Thoracic aorta (tissue), 2 donors: ENCODE results near the gene CKB. TPM values are rescaled to one million over a fixed set of nuclear protein-coding genes. Genes with fewer than 3 reads are reported as not detected.

Source experiments
- ATAC-seq: fragments of 150-250 bp; one replicate; pipeline ENCODE4 v1.8.0; 2017; ENCODE audit warnings: low read depth; ENCODE audit not compliant: insufficient number of reproducible peaks, low FRiP score
- DNase-seq: peaks from one replicate; pipeline ENCODE4 v3.0.0-alpha.2; 2020; ENCODE audit warnings: low spot score
- H3K27ac ChIP-seq, 2 donors: fragments of 200-600 bp; sonication (generic); 1 replicate in 1 of 2; 2 replicates in 1 of 2; pipeline ENCODE4 v1.5.1; 2016; ENCODE audit warnings: mild to moderate bottlenecking in 2 of 2, moderate library complexity in 2 of 2
- H3K27me3 ChIP-seq: fragments of 200-600 bp; sonication (generic); replicated peaks from 2 replicates; pipeline ENCODE4 v1.6.0; 2016; ENCODE audit warnings: mild to moderate bottlenecking; ENCODE audit not compliant: insufficient read depth
- H3K36me3 ChIP-seq: fragments of 200-600 bp; sonication (generic); one replicate; pipeline ENCODE4 v1.5.1; 2016
- H3K4me1 ChIP-seq, 2 donors: fragments of 200-600 bp; sonication (generic); 1 replicate in 1 of 2; 2 replicates in 1 of 2; pipeline versions ENCODE4 v1.5.1 to v1.6.0; 2016; ENCODE audit warnings: low read depth in 2 of 2, mild to moderate bottlenecking in 1 of 2; ENCODE audit not compliant: control insufficient read depth in 1 of 2
- H3K4me3 ChIP-seq: fragments of 200-600 bp; sonication (generic); 2 replicates; pipeline ENCODE4 v1.5.1; 2016; ENCODE audit warnings: mild to moderate bottlenecking
- H3K9me3 ChIP-seq: fragments of 200-600 bp; sonication (generic); 2 replicates; pipeline ENCODE4 v1.5.1; 2016
- total RNA-seq, 2 donors: library from RNA; depleted of rRNA; stranded (reverse); fragments of >200 nt; gene quantifications; one replicate each; pipeline versions ENCODE4 v1.1.0 to v1.2.3, GENCODE V29; 2016
- TF ChIP-seq, protein P1 (sequence below): fragments of 200-600 bp; sonication (generic); IDR thresholded peaks from one replicate; pipeline ENCODE4 v1.5.1; 2019; ENCODE audit warnings: antibody characterized with exemption

The CKB gene
- total RNA-seq, 2 donors from 2014 or later = 109 to 159 TPM

GRCh38 chr14:103499709-103500108, 22.9 kb downstream of the CKB start:
- ATAC-seq (no peak), DNase-seq (no peak)
- peaks cover 30% of the 10 kb centered on the region for H3K36me3 ChIP-seq
- H3K27ac ChIP-seq = no peak overlapping the region
- no peaks in the 10 kb centered on the region for H3K9me3 ChIP-seq
- no peak overlapping the region for H3K4me3 ChIP-seq
- peaks cover 0 to 19% of the 10 kb centered on the region in 2 donors for H3K4me1 ChIP-seq
- no peaks in the 10 kb centered on the region for H3K27me3 ChIP-seq
- TF ChIP-seq, protein P1, sequence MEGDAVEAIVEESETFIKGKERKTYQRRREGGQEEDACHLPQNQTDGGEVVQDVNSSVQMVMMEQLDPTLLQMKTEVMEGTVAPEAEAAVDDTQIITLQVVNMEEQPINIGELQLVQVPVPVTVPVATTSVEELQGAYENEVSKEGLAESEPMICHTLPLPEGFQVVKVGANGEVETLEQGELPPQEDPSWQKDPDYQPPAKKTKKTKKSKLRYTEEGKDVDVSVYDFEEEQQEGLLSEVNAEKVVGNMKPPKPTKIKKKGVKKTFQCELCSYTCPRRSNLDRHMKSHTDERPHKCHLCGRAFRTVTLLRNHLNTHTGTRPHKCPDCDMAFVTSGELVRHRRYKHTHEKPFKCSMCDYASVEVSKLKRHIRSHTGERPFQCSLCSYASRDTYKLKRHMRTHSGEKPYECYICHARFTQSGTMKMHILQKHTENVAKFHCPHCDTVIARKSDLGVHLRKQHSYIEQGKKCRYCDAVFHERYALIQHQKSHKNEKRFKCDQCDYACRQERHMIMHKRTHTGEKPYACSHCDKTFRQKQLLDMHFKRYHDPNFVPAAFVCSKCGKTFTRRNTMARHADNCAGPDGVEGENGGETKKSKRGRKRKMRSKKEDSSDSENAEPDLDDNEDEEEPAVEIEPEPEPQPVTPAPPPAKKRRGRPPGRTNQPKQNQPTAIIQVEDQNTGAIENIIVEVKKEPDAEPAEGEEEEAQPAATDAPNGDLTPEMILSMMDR = no peak

DNA sequence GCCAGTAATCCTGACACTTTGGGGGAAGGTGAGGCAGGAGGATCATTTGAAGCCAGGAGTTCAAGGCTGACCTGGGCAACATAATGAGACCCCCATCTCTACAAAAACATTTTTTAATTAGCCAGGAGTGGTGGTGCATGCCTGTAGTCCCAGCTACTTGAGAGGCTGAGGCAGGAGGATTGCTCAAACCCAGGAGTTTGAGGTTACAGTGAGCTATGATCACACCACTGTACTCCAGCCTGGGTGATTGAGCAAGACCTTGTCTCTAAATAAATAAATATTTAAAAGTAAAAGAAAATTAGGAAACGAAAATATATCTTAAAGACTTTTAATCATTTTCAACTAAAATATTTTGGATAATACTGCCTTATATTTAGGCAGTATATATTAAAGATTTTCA, 25.9 kb downstream of the CKB start:
- DNase-seq = no peak
- no peaks in the 10 kb centered on the region for H3K27me3 ChIP-seq
- H3K27ac ChIP-seq = no peak overlapping the region
- ATAC-seq = no peak
- TF ChIP-seq, protein P1 = no peak
- peaks cover 4 to 33% of the 10 kb centered on the region in 2 donors for H3K4me1 ChIP-seq
- peaks cover 16% of the 10 kb centered on the region for H3K36me3 ChIP-seq
- no peak overlapping the region for H3K4me3 ChIP-seq
- no peaks in the 10 kb centered on the region for H3K9me3 ChIP-seq

GRCh38 chr14:103495854-103496253, 26.8 kb downstream of the CKB start:
- no peaks in the 10 kb centered on the region for H3K9me3 ChIP-seq
- peaks cover 10% of the 10 kb centered on the region for H3K36me3 ChIP-seq
- TF ChIP-seq, protein P1 = no peak
- no peak overlapping the region for H3K27ac ChIP-seq
- H3K4me1 ChIP-seq = peaks cover 4 to 33% of the 10 kb centered on the region in 2 donors
- no peak overlapping the region for H3K4me3 ChIP-seq
- ATAC-seq = no peak
- no peak for DNase-seq
- H3K27me3 ChIP-seq = no peaks in the 10 kb centered on the region

- Histone ChIP-seq H3K36me3 (peaks cover 12% of the 10 kb centered on the region), H3K27ac (peak overlapping the region; percentile 78 to 79), H3K27me3 (no peaks in the 10 kb centered on the region), H3K4me1 (peaks cover 4 to 25% of the 10 kb centered on the region in 2 donors), H3K4me3 (no peak overlapping the region), H3K9me3 (no peaks in the 10 kb centered on the region)
- no peak for ATAC-seq
- DNase-seq = no peak
- TF ChIP-seq, protein P1 = no peak
These were observed 30.3 kb downstream of the CKB start for GRCh38 chr14:103492156-103492925.

DNA sequence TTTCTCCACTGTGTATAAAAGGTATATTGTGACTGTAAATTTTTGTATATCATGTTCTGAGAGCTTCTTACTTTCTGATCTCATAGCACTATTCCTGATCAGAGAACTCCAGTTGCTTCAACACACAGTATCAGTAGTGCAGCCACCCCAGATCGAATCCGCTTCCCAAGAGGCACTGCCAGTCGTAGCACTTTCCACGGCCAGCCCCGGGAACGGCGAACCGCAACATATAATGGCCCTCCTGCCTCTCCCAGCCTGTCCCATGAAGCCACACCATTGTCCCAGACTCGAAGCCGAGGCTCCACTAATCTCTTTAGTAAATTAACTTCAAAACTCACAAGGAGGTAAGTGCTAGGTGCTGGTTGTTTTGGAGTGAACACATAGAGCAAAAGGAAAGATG, 30.9 kb downstream of the CKB start:
- DNase-seq (no peak), ATAC-seq (no peak)
- H3K27me3 ChIP-seq = no peaks in the 10 kb centered on the region
- H3K4me3 ChIP-seq = no peak overlapping the region
- peaks cover 4 to 25% of the 10 kb centered on the region in 2 donors for H3K4me1 ChIP-seq
- TF ChIP-seq, protein P1 = no peak
- peaks cover 12% of the 10 kb centered on the region for H3K36me3 ChIP-seq
- no peaks in the 10 kb centered on the region for H3K9me3 ChIP-seq
- H3K27ac ChIP-seq = peak overlapping the region in 1 of 2 donors; percentile 78
